ENCODE measurements around the gene DAP.

DNA sequence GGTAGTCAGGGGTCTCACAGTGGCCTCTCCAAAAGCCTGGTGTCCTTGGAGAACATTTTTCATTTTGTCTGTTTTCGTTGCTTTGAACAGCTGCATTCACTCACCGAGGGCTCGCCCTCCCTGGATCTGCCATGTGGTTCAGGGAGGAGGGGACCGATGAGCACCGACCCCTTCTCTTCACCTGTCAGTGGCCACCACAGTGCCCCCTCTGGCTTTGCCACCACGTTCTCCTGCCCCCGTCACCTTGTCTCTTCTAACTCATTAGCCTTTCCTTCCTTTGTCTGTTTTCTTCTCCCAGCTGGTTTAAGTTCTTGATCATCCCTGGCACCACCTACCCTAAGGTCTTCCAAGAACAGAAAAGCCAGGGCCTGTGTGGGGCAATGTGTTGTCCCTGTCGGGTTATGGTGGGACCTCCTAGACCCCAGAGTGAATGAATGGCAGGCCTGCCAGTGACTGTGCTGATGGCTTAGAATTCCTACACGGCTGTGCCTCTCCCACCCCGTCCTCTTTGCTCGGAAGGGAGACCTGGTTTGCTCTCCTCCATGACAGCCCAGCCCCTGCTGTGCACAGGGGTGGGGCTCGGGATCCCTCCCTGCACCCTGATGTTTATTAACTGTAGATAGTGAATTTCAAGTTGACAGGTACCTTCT is 107.2 kb downstream of the DAP start:
- TF ChIP-seq, protein P1, sequence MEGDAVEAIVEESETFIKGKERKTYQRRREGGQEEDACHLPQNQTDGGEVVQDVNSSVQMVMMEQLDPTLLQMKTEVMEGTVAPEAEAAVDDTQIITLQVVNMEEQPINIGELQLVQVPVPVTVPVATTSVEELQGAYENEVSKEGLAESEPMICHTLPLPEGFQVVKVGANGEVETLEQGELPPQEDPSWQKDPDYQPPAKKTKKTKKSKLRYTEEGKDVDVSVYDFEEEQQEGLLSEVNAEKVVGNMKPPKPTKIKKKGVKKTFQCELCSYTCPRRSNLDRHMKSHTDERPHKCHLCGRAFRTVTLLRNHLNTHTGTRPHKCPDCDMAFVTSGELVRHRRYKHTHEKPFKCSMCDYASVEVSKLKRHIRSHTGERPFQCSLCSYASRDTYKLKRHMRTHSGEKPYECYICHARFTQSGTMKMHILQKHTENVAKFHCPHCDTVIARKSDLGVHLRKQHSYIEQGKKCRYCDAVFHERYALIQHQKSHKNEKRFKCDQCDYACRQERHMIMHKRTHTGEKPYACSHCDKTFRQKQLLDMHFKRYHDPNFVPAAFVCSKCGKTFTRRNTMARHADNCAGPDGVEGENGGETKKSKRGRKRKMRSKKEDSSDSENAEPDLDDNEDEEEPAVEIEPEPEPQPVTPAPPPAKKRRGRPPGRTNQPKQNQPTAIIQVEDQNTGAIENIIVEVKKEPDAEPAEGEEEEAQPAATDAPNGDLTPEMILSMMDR (conservative IDR thresholded peaks at IDR 0.05; ENCODE audit: low read depth in 2 of 2): no peak
- TF ChIP-seq EZH2phosphoT487 (IDR thresholded peaks at IDR 0.05; ENCODE audit: unreplicated experiment): no peak
- TF ChIP-seq POLR2AphosphoS5 (IDR thresholded peaks at IDR 0.05; ENCODE audit: low read depth): no peak
- TF ChIP-seq, protein P2, sequence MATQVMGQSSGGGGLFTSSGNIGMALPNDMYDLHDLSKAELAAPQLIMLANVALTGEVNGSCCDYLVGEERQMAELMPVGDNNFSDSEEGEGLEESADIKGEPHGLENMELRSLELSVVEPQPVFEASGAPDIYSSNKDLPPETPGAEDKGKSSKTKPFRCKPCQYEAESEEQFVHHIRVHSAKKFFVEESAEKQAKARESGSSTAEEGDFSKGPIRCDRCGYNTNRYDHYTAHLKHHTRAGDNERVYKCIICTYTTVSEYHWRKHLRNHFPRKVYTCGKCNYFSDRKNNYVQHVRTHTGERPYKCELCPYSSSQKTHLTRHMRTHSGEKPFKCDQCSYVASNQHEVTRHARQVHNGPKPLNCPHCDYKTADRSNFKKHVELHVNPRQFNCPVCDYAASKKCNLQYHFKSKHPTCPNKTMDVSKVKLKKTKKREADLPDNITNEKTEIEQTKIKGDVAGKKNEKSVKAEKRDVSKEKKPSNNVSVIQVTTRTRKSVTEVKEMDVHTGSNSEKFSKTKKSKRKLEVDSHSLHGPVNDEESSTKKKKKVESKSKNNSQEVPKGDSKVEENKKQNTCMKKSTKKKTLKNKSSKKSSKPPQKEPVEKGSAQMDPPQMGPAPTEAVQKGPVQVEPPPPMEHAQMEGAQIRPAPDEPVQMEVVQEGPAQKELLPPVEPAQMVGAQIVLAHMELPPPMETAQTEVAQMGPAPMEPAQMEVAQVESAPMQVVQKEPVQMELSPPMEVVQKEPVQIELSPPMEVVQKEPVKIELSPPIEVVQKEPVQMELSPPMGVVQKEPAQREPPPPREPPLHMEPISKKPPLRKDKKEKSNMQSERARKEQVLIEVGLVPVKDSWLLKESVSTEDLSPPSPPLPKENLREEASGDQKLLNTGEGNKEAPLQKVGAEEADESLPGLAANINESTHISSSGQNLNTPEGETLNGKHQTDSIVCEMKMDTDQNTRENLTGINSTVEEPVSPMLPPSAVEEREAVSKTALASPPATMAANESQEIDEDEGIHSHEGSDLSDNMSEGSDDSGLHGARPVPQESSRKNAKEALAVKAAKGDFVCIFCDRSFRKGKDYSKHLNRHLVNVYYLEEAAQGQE (IDR thresholded peaks at IDR 0.05; ENCODE audit: unreplicated experiment): no peak
- TF ChIP-seq ZNF114 (CRISPR knock-in tag; IDR thresholded peaks at IDR 0.05): no peak
- no peak for TF ChIP-seq CREB1 (CRISPR knock-in tag; IDR thresholded peaks at IDR 0.05; ENCODE audit: low read depth)
- TF ChIP-seq EZH2 (IDR thresholded peaks at IDR 0.05; ENCODE audit: low read depth, unreplicated experiment): no peak
- no peak for TF ChIP-seq JUNB (IDR thresholded peaks at IDR 0.05; ENCODE audit: unreplicated experiment)
- no peak for TF ChIP-seq NANOG (IDR thresholded peaks at IDR 0.05; ENCODE audit: borderline replicate concordance)
- TF ChIP-seq, protein P3, sequence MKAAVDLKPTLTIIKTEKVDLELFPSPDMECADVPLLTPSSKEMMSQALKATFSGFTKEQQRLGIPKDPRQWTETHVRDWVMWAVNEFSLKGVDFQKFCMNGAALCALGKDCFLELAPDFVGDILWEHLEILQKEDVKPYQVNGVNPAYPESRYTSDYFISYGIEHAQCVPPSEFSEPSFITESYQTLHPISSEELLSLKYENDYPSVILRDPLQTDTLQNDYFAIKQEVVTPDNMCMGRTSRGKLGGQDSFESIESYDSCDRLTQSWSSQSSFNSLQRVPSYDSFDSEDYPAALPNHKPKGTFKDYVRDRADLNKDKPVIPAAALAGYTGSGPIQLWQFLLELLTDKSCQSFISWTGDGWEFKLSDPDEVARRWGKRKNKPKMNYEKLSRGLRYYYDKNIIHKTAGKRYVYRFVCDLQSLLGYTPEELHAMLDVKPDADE (IDR thresholded peaks at IDR 0.05): no peak
- TF ChIP-seq ZNF331 (CRISPR knock-in tag; IDR thresholded peaks at IDR 0.05; ENCODE audit: low read depth): no peak
